Measurements from ENCODE around the gene OSBPL10.
"Not testable (repeated sequence)": the region's sequence is repeated elsewhere in the genome, so short reads cannot be mapped to it uniquely, and the experiment has no call there.

The OSBPL10 gene

DNA sequence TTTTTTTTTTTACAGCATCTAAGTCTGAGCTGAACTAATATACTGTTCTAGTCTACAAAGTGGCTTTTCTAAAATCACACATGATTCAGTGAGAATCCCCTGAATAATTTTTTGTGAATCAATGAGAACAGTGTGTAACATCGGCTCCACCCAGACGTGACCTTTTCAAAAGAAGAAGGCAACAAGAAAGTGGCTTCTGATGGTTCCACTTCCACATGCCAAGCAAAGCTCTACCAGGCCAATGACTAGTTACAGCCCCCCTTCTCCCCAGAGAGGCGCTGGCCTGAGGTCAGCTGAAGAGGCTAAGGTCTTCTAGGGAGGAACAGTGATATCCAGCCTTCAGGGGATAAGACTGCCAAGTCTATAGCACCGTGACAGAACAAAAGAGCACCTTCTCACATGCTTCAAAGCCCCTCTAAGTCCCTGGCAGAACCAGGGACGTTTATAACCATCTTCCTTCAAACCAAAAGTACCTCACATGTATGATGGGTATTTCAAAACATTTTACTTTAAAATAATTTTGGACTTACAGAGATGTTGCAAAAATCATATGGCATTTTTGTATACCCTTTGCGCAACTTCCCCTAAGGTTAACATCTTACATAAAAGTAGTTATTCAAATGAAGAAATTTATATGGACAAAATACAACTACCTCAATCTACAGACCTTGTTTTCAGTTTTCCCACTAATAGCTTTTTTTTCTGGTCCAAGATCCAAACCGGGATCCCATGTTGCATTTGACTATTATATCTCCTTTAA, 177.9 kb downstream of the OSBPL10 start:
- DNase-seq = no peak

DNA sequence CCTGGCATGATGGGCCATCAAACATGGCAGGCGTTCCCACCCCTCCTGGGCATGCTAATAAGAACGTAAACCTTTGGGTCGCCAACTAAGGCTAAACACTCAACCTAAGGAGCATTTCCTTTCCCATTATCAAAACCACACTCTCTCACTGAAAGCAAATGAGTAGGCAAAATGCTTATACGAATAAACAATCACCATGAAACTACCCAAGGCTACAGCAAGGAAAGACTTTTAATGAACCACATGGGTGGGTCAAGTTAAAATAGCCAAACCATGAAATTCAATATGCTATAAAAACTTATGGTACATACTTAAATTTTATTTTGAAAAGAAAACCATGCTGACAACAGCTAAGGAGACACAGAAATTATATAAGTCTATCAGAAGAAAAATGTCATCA, 180.6 kb downstream of the OSBPL10 start:
- no peak for DNase-seq

DNA sequence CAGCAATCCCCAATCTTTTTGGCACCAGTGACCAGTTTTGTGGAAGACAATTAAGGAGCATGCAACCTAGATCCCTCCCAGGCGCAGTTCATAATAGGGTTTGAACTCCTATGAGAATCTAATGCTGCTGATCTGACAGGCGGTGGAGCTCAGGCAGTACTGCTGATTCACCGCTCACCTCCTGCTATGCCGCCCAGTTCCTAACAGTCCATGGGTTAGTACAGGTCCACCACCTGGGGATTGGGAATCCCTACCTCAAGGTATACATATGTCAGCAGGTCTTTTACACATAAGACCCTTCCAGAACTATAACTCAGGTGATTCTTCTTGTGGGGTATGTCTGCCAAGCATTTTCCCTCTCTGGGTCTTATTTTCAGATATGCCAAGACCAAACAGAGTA, 182.2 kb downstream of the OSBPL10 start:
- DNase-seq = no peak

DNA sequence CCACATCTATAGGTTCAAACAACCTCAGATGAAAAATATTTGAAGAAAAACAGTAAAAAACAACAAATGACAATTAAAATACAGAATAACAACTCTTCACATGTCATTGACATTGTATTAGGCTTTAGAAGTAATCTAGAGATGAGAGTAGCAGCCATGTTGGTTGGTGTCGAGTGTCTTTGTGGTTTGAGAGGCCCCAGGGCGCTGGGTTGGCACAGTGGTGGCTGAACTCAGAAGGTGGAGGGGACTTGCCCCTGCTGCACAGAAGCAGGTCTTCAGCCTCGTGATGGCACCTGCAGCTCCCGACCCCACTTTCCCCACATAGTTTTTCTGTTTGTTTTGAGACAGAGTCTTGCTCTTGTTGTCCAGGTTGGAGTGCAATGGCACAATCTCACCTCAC, 187.2 kb downstream of the OSBPL10 start:
- no peak for DNase-seq

DNA sequence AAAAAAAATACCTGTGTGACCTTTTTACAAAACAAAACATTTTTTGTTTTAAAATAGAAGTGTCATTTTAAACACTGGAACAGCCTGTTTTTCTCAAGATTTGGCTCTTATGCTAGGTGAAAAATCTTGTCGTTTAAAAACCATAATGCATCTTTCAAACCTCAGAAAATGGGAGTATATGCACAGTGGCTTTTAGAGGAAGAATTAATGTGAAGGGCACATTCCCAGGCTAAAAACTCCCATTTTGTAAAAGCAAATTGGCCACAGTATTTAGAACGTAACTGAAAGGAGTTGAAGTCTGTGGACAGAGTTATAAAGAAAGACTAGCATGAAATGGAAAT, 190.0 kb downstream of the OSBPL10 start:
- DNase-seq = no peak

DNA sequence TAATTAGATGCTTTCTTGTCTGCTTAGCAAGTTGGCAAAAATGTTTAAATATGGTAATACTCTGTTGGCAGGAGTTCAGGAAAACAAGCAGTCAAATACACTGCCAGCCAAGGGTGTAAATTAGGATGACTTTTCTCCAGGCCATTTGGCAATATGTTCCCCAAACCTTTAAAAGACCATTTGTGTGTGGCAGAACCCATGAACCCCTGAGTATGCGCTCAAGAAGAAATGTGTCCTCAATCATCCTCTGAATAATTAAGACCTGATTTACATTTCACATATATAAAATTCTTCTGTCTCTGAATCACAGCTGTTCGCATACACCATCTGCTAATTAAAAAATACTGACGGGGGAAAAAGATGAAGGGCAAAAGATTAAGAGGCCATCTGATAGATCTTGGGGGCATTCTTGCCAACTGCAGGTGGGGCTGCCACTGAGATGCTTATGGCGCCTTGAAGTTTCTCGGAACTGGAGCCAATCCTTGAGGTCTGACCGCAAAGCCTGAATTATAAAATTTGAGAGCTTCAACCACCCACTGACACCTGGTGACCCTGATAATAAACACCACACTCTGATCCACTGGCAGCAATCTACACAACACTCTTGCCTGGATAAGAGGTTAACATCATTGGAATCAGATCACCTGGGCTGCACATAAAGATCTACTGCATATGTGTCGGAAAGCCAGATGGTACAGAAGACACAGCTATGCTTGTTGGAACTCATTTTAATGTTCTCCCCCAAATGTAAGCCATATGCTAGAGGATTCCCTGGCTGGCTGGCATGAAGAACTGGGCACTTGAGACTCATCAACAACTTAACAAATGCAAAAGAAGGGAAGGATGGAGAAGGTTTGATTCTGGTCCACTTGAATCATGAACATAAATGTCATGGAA, 190.6 kb downstream of the OSBPL10 start:
- DNase-seq = no peak

DNA sequence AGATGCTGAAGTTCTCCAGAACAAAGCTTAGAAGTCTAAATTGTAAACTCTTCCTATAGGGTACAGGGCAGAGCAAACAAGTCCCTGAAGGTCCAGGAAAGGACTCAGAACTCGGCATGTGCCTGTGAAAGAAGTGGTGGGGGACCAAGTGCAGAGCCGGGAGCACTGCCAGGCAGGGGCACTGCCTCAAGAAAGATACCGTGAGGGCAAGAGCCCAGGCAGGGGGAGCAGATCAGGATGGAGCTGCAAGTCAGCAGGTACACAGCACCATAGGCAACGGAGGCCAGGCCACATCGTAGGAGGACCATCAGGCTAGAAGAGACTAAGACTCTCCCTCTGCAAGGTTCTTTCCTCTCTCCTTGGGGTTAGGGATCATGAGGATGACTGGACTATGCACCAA, 191.6 kb downstream of the OSBPL10 start:
- no peak for DNase-seq

DNA sequence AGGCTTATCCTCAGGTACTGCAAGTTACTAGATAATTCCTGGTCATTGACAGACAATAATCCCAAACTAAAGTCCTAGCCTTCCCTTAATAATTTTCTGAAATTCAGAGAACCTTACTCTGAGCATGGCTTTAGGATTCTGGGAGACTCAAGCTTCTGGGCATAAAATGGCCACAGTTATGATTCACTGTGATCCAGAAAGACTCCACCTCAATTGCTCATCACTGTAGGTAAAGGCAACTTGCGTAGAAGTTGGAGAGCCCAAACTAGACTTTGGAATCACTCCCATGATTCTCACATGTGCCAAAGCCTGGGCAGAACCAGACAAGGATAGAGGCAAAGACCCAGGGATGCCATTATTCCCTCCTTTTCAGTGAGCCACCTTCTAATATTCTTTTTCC, 195.3 kb downstream of the OSBPL10 start:
- no peak for DNase-seq

DNA sequence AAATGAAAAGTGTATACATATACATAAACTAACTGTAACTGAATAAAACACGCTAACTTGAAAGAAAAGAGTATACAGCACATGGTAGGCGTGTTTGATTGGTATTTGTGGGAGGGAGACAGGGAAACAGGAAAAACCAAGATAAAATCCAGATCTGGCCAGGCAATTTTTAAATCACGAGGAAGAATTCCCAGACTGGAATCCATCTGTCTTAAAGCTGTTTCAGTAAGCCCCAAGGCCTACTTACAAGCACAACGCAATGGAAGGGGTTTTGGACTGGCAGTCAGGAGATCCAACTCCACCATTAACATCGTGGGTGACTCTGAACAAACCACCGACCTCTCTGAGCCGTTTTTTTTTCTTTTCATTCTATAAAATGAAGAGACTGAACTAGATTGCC, 195.8 kb downstream of the OSBPL10 start:
- DNase-seq = no peak

DNA sequence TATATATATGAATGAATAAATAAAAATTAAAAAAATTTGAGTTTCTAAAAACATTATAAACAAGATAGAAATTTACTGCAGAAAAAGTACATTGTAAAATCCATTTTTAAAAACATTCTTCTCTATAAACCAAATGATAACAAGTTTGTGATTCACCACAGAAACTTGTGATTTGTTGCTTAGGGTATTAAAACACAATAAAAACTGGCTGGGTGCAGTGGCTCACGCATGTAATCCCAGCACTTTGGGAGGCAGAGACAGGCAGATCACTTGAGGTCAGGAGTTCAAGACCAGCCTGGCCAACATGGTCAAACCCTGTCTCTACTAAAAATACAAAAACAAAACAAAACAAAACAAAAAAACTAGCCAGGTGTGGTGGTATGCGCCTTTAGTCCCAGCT, 197.2 kb downstream of the OSBPL10 start:
- not testable (repeated sequence) for DNase-seq

DNA sequence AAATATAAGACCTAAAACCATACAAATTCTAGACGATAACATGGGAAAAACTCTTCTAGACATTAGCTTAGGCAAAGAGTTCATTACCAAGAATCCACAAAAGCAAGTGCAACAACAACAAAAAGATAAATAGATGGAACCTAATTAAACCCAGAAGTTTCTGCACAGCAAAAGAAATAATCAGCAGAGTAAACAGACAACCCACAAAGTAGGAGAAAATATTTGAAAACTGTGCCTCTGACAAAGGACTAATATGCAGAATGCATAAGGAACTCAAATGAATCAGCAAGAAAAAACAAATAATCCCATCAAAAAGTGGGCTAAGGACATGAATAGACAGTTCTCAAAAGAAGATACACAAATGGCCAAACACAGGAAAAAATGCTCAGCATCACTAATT, 198.8 kb downstream of the OSBPL10 start:
- DNase-seq = not testable (repeated sequence)

DNA sequence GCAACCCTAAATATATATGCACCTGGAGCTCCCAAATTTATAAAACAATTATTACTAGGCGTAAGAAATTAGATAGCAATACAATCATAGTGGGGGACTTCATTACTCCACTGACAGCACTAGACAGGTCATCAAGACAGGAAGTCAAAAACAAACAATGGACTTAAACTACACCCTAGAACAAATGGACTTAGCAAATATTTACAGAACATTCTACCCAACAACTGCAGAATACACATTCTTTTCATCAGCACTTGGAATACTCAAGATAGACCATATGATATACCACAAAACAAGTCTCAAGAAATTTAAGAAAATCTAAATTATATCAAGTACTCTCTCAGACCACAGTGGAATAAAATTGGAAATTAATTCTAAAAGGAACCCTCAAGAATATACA, 201.5 kb downstream of the OSBPL10 start:
- no peak for DNase-seq

DNA sequence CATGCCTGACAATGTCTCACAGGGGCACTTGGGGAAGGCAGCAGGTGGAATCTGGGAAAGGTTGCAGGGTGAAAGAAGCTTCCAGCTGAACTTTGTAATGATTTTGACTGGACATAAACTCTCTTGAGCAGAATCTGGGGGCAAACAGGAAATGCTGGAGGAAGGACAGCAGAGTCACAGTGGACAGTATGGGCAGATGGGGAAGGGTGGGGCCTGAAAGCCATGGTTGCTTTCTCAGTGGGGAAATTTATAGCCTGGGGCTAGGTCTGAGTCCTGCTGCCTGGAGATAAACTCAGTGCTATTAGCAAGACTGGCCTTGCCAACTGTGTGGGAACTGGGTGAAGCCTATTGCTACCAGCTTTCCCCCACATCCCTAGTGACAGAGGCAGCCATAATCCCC, 203.2 kb downstream of the OSBPL10 start:
- no peak for DNase-seq

DNA sequence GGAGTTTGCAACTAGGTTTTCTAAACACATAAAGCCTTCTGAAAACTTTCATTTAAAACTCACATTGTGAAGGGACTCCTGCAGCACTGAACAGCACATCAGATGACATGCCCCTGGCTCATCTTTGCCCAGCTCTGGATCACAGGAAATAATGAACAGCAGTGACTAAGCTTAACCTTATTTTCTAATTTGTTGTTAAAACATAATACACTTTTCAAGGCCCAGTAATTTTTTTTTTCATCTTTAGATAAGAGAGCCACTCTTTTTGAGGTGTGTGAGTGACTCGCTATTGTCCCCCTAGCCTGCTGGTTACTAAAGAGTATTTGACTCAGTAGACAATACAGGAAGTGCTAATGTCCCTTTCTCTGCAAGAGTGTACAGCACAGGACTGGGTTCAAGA, 204.0 kb downstream of the OSBPL10 start:
- no peak for DNase-seq

DNA sequence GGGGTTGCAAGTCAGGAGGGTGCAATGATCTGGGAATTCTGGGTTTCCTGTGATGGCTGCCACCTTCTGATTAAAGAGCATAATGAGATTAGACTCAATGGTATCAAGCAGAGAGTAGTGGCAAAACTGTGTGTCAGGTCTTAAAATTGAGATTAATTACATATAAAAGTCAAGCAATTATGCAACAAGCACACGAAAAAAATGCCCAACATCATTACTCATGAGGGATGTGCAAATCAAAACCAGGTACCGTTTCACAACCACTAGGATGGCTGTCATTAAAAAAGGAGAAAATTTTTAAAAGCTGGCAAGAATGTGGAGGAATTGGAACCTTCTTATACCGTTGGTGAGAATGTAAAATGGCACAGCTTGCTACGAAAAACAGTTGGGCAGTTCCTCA, 205.0 kb downstream of the OSBPL10 start:
- DNase-seq = no peak

DNA sequence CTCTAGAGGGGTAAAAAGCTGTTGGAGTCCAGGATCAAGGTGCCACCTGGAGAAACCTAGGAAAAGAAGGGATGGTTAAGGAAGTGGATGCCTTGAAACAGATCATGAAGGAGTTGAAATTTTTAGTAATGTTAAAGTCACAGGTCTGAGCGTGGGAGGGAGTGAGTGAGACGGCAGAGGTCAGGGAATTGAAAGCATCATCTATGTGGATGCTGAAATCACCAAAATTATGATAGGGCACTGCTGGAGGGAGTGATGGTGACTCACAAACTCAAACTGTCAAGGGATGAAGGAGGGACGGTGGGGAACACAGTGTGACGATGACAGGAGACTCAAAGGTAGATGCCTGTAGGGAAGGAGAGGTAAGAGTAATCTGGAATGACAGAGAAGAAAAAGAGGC, 205.7 kb downstream of the OSBPL10 start:
- no peak for DNase-seq

DNA sequence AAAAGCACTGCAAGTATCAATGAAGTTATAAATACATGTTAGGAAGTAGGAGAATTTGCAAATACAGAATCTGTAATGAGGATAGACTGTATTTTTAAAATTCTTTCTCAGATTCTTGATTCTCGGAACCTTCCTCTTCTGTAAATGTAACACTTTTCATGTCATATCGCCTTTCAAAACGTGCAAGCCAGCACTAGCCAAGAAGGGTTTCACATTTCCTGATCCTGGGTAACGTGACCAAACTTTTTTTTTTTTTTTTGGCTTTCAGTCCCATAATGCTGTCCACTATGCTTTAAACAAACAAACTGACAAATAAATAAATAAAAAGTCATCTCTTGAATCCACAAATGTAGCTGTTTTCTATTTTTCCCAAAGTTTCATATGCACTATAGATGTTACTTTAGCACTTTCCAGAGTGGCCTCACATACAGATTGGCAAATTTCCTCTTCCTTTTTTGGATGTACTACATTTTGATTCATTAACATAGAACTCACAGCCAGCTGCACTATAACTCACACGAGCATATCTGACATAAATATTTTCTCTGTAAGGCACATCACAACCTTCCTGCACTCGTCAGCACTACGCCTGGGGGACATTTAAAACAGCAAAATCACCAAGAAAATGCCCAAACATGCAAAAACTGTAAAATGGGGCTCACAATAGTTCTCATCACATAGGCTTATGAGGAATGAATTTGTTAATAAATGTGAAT, 208.1 kb downstream of the OSBPL10 start:
- no peak for DNase-seq

DNA sequence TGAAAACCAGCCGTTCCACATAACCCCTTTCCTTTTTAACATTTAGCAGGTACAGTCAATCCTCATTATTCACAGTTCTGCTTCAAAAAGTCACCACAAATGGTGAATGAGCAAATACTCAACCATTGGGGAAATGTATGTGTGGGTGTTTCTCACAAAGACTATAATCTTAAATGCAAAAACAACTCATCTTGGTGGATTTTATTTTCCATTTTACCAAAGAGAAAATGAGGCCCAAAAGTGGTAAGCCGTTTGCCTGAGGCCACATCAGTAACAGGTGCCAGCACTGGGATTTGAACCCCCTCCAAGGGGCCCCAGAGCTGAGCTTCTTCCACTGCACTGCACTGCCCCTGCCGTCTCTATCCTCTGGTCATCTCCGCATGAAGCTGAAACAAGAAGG, 208.8 kb downstream of the OSBPL10 start:
- DNase-seq = no peak

DNA sequence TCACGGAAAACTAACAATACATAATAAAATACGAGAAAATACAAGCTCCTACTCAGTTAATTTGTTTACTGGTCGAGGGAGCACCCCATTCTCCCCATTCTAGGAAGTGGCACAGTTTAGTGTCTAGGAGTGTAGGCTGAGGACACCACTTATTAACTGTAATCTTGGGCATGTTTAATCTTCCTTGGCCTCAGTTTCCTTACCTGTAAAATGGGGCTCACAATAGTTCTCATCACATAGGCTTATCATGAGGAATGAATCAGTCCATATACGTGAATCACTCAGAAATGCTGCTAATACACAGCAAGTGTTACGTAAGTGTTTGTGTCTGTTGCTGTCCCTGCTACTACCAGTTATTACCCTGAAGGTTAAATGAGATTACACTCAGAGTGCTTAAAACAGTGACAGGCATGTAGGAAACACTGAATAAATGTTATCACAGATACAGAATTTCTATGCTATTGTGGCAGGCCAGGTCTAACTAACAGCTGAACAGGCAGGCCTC, 210.2 kb downstream of the OSBPL10 start:
- DNase-seq = no peak

DNA sequence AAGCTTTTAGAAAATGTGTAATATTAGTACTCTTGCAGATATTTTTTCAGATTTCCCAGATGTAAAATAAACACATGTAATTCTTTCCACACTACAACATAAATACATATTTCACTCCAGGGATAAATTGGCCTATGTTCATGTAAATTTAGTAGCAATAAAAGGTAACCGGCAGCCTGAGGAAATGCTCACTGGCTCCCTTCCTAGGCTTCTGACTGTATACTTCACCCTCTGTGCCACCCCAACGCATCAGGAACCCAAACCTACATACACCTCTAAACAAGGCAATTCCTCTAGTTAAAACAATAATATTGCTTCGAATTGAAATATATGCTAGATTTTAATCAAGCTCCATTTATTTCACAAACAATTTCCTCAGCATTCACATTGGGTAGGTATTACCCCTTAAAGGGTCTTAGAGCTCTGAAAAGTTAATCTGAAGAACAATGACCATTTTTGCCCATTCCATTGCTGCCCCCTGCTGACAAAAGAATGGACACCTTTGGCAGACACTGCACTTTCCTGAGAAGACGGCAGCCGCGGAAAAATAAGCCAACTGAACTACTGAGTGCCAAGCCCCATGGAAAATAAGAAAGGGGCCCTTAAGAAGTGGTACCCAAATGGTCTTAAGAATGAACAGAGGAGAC, 212.5 kb downstream of the OSBPL10 start:
- peak; percentile 37 for DNase-seq

DNA sequence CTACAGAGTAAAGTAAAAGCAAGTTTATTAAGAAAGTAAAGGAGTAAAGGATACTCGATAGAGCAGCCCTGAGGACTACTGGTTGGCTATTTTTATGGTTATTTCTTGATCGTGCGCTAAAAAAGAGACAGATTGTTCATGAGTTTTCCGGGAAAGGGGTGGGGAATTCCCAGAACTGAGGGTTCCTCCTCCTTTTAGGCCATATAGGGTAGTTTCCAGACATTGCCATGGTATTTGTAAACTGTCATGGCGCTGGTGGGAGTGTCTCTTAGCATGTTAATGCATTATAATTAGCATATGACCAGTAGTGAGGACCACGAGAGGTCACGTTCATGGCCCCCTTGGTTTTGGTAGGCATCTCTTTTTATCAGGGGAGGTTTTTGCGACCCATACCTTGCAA, 213.1 kb downstream of the OSBPL10 start:
- DNase-seq = no peak

DNA sequence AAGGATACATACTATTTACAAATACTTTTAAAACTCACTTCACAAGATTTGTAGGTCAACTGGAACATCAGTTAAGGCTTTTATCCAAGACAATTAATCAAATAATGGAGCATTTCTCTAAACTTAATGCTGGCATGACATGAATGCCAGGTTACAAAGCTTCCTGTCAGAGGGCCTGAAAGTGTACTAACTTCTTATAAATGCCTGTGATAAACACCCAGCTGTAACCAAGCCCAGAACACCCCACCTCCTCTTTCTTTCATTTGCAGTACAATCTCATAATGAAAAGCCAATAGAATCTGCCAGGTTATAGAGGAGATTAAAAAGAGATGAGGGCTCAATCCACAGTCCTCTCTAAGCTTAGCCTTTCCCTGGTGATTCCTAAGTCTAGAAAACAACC, 214.4 kb downstream of the OSBPL10 start:
- DNase-seq = no peak

DNA sequence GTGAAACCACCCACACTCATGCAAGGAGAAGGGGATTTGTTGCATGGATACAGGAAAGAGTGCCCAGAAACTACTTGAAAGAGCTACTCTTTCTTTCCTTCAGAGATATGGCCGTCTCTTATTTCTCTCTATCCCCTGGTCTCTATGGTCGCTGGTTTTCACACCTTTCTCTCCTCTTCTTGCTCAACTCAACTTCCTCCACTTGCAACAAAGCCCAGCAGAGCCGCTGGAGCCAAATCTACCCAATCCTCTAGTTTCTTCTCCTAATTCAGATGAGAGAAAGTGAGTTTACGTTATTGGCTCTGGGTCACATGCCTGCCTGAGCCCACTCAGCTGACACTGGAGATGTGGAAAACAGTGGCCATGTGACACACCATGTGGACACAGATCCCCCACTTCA, 215.2 kb downstream of the OSBPL10 start:
- DNase-seq = no peak

All from effector CD4-positive, alpha-beta T cell (primary cell).